ENCODE results near the gene BAMBI. TPM values are rescaled to one million over a fixed set of nuclear protein-coding genes. Genes with fewer than 3 reads are reported as not detected.
"Not testable (repeated sequence)": the region's sequence is repeated elsewhere in the genome, so short reads cannot be mapped to it uniquely, and the experiment has no call there.

BAMBI gene
- total RNA-seq = 1 to 10 TPM in 1 of 2 donors, under 1 TPM in 1; 0.92 to 4.1 TPM
- 1.2 to 2.8 reads per million in 2 donors for total RNA-seq

GRCh38 chr10:28676968-28677887 lies at the start of gene BAMBI:
Gene BAMBI, plus strand, starts transcription at chr10:28677521. Its CDS starts 377 bp downstream, at chr10:28677898.
- H3K9me3 ChIP-seq (ENCODE audit: control insufficient read depth, low read length, poor library complexity, severe bottlenecking) = no peaks in the 10 kb centered on the region
- Mint-ChIP-seq H3K27me3 (peaks cover 70% of the 10 kb centered on the region), H3K4me1 (peaks cover 21% of the 10 kb centered on the region), H3K36me3 (ENCODE audit: low read depth) (peaks cover 4% of the 10 kb centered on the region), H3K27ac (peak within 1 kb of the TSS; percentile 60), H3K4me3 (peak within 1 kb of the TSS; percentile 90)
- DNase-seq = peak; percentile 86 to 89 (median 88)
- peak; percentile 97 for ATAC-seq

- Mint-ChIP-seq H3K4me3 (no peak overlapping the region), H3K36me3 (ENCODE audit: low read depth) (no peaks in the 10 kb centered on the region), H3K27ac (no peak overlapping the region), H3K27me3 (peaks cover 37% of the 10 kb centered on the region), H3K4me1 (peaks cover 14% of the 10 kb centered on the region)
- H3K9me3 ChIP-seq (ENCODE audit: control insufficient read depth, low read length, poor library complexity, severe bottlenecking) = no peaks in the 10 kb centered on the region
- DNase-seq = peak; percentile 36 to 52 (median 47)
- peak; percentile 83 for ATAC-seq
Measured at GRCh38 chr10:28628184-28628893, 49.0 kb upstream of the BAMBI start.

GRCh38 chr10:28631896-28632583 lies 45.3 kb upstream of the BAMBI start:
- Mint-ChIP-seq H3K4me1 (peaks cover 11% of the 10 kb centered on the region), H3K27ac (no peak overlapping the region), H3K4me3 (no peak overlapping the region), H3K27me3 (peaks cover 49% of the 10 kb centered on the region), H3K36me3 (ENCODE audit: low read depth) (peaks cover 4% of the 10 kb centered on the region)
- ATAC-seq (no peak), DNase-seq (no peak)
- H3K9me3 ChIP-seq (ENCODE audit: control insufficient read depth, low read length, poor library complexity, severe bottlenecking) = no peaks in the 10 kb centered on the region

- H3K4me3 Mint-ChIP-seq = no peak overlapping the region
- DNase-seq (no peak), ATAC-seq (no peak)
- H3K9me3 ChIP-seq (ENCODE audit: control insufficient read depth, low read length, poor library complexity, severe bottlenecking) = no peaks in the 10 kb centered on the region
- H3K36me3 Mint-ChIP-seq (ENCODE audit: low read depth) = peaks cover 4% of the 10 kb centered on the region
- H3K27me3 Mint-ChIP-seq = peaks cover 49% of the 10 kb centered on the region
- H3K4me1 Mint-ChIP-seq = peaks cover 9% of the 10 kb centered on the region
- no peak overlapping the region for H3K27ac Mint-ChIP-seq
Measured at GRCh38 chr10:28632584-28632945, 44.8 kb upstream of the BAMBI start.

- no peak for ATAC-seq
- H3K36me3 Mint-ChIP-seq (ENCODE audit: low read depth) = peaks cover 4% of the 10 kb centered on the region
- H3K4me3 Mint-ChIP-seq = no peak overlapping the region
- no peak overlapping the region for H3K27ac Mint-ChIP-seq
- H3K9me3 ChIP-seq (ENCODE audit: control insufficient read depth, low read length, poor library complexity, severe bottlenecking) = no peaks in the 10 kb centered on the region
- peaks cover 5% of the 10 kb centered on the region for H3K4me1 Mint-ChIP-seq
- peaks cover 49% of the 10 kb centered on the region for H3K27me3 Mint-ChIP-seq
- no peak for DNase-seq
Measured at GRCh38 chr10:28633750-28634149, 43.6 kb upstream of the BAMBI start.

- peaks cover 2% of the 10 kb centered on the region for H3K4me1 Mint-ChIP-seq
- DNase-seq = no peak
- no peak overlapping the region for H3K4me3 Mint-ChIP-seq
- no peaks in the 10 kb centered on the region for H3K9me3 ChIP-seq (ENCODE audit: control insufficient read depth, low read length, poor library complexity, severe bottlenecking)
- no peak for ATAC-seq
- H3K27me3 Mint-ChIP-seq = peaks cover 38% of the 10 kb centered on the region
- peaks cover 4% of the 10 kb centered on the region for H3K36me3 Mint-ChIP-seq (ENCODE audit: low read depth)
- no peak overlapping the region for H3K27ac Mint-ChIP-seq
Measured at GRCh38 chr10:28637346-28637745, 40.0 kb upstream of the BAMBI start.

- Mint-ChIP-seq H3K27ac (no peak overlapping the region), H3K36me3 (ENCODE audit: low read depth) (peaks cover 4% of the 10 kb centered on the region), H3K4me3 (no peak overlapping the region), H3K4me1 (peaks cover 2% of the 10 kb centered on the region), H3K27me3 (peaks cover 33% of the 10 kb centered on the region)
- DNase-seq = no peak
- ATAC-seq = no peak
- H3K9me3 ChIP-seq (ENCODE audit: control insufficient read depth, low read length, poor library complexity, severe bottlenecking) = no peaks in the 10 kb centered on the region
Measured at GRCh38 chr10:28638392-28638791, 38.9 kb upstream of the BAMBI start.

- no peaks in the 10 kb centered on the region for H3K4me1 Mint-ChIP-seq
- no peak overlapping the region for H3K27ac Mint-ChIP-seq
- H3K4me3 Mint-ChIP-seq = no peak overlapping the region
- no peaks in the 10 kb centered on the region for H3K36me3 Mint-ChIP-seq (ENCODE audit: low read depth)
- peaks cover 25% of the 10 kb centered on the region for H3K27me3 Mint-ChIP-seq
- DNase-seq (no peak), ATAC-seq (no peak)
- H3K9me3 ChIP-seq (ENCODE audit: control insufficient read depth, low read length, poor library complexity, severe bottlenecking) = no peaks in the 10 kb centered on the region
Measured at GRCh38 chr10:28640551-28640950, 36.8 kb upstream of the BAMBI start.

GRCh38 chr10:28644647-28645046 lies 32.7 kb upstream of the BAMBI start:
- no peaks in the 10 kb centered on the region for H3K36me3 Mint-ChIP-seq (ENCODE audit: low read depth)
- peak overlapping the region; percentile 21 for H3K27ac Mint-ChIP-seq
- DNase-seq = no peak
- no peak for ATAC-seq
- H3K4me1 Mint-ChIP-seq = no peaks in the 10 kb centered on the region
- no peak overlapping the region for H3K4me3 Mint-ChIP-seq
- peaks cover 25% of the 10 kb centered on the region for H3K27me3 Mint-ChIP-seq
- H3K9me3 ChIP-seq (ENCODE audit: control insufficient read depth, low read length, poor library complexity, severe bottlenecking) = no peaks in the 10 kb centered on the region

GRCh38 chr10:28652106-28652505 lies 25.2 kb upstream of the BAMBI start:
- Mint-ChIP-seq H3K36me3 (ENCODE audit: low read depth) (peaks cover 5% of the 10 kb centered on the region), H3K4me3 (no peak overlapping the region), H3K27ac (no peak overlapping the region), H3K4me1 (peaks cover 3% of the 10 kb centered on the region), H3K27me3 (peaks cover 29% of the 10 kb centered on the region)
- DNase-seq = no peak
- ATAC-seq = no peak
- no peaks in the 10 kb centered on the region for H3K9me3 ChIP-seq (ENCODE audit: control insufficient read depth, low read length, poor library complexity, severe bottlenecking)

- peaks cover 5% of the 10 kb centered on the region for H3K36me3 Mint-ChIP-seq (ENCODE audit: low read depth)
Measured at GRCh38 chr10:28652703-28653102, 24.6 kb upstream of the BAMBI start.

GRCh38 chr10:28658824-28659223 lies 18.5 kb upstream of the BAMBI start:
- H3K9me3 ChIP-seq (ENCODE audit: control insufficient read depth, low read length, poor library complexity, severe bottlenecking); H3K36me3 Mint-ChIP-seq (ENCODE audit: low read depth); ATAC-seq; H3K27ac Mint-ChIP-seq; H3K4me3 Mint-ChIP-seq; DNase-seq; H3K4me1 Mint-ChIP-seq: not testable (repeated sequence)
- peaks cover 19% of the 10 kb centered on the region for H3K27me3 Mint-ChIP-seq

More at GRCh38 chr10:28652703-28653102, 24.6 kb upstream of the BAMBI start:
- peaks cover 29% of the 10 kb centered on the region for H3K27me3 Mint-ChIP-seq
- ATAC-seq = no peak
- H3K4me1 Mint-ChIP-seq = peaks cover 3% of the 10 kb centered on the region
- no peak for DNase-seq
- no peak overlapping the region for H3K27ac Mint-ChIP-seq
- H3K9me3 ChIP-seq (ENCODE audit: control insufficient read depth, low read length, poor library complexity, severe bottlenecking) = no peaks in the 10 kb centered on the region
- H3K4me3 Mint-ChIP-seq = no peak overlapping the region

GRCh38 chr10:28661035-28661434 lies 16.3 kb upstream of the BAMBI start:
- no peak for DNase-seq
- ATAC-seq = no peak
- Mint-ChIP-seq H3K4me1 (peaks cover 2% of the 10 kb centered on the region), H3K27me3 (peaks cover 27% of the 10 kb centered on the region), H3K27ac (no peak overlapping the region), H3K36me3 (ENCODE audit: low read depth) (no peaks in the 10 kb centered on the region), H3K4me3 (no peak overlapping the region)
- no peaks in the 10 kb centered on the region for H3K9me3 ChIP-seq (ENCODE audit: control insufficient read depth, low read length, poor library complexity, severe bottlenecking)
